GM12875 (cell line): ENCODE data around the gene NRP1.

Source experiments
- H3K4me3 ChIP-seq: one replicate; pipeline ENCODE4 v1.5.1; 2011; ENCODE audit warnings: low read depth, low read length, control low read depth
- TF ChIP-seq, protein P1 (sequence below): IDR thresholded peaks from 2 replicates; pipeline ENCODE4 v1.5.1; 2011; ENCODE audit warnings: low read depth, mild to moderate bottlenecking, control low read depth, inconsistent platforms, low read length, moderate library complexity, borderline replicate concordance; ENCODE audit not compliant: insufficient read depth

Gene NRP1

DNA sequence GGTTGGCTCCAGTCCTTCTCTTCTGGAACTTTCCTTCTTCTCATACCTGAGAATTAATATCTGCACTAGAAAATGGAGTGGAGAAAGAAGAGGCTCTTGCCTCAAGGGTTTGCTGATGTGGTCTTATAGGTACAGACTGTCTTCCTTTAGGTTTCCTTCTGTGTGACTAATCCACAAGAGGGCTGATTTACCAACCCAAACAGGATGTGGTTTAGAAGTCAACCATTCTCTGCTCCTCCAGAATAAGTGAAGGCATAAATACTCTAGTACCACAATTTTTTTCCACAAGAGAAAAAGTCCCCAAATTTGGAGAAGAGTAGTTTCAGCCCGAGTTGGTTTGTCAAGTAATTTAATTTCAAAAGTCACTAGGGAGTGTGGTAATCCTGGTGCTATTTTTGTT, 85.8 kb downstream of the NRP1 start:
- H3K4me3 ChIP-seq = no peak overlapping the region

DNA sequence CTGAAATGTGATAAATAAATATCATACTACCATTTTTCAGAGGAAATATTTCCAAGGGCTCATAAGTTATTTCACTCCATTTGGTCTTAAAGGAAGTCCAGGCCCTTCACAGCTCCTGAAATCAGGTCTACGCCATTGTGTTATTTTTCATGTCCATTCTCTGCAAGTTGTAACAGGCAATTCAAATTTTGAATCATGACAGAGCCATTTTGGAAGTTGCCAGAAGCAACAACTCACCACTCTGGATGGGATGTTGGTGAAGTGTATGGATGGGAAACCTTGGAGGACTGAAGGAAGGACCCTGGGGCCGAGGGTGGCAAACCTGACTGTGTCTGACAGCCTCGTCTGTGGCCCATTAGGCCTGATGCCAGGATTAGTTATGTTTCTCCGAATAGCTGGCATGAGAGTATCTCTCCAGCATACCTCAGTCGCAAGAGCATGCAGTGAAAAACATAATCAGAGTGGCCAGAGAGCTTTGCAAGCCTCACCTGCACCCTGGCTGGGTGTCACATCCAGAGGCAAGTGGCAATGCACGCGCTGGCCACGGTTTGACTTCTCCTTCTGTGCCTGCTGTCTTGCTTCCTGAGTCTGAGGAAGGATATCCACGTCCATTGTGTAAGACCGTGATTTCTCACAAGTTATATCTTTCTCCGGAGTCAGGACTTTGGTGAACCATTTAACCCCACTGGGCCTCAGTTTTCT, 87.1 kb downstream of the NRP1 start:
- H3K4me3 ChIP-seq = no peak overlapping the region
- TF ChIP-seq, protein P1, sequence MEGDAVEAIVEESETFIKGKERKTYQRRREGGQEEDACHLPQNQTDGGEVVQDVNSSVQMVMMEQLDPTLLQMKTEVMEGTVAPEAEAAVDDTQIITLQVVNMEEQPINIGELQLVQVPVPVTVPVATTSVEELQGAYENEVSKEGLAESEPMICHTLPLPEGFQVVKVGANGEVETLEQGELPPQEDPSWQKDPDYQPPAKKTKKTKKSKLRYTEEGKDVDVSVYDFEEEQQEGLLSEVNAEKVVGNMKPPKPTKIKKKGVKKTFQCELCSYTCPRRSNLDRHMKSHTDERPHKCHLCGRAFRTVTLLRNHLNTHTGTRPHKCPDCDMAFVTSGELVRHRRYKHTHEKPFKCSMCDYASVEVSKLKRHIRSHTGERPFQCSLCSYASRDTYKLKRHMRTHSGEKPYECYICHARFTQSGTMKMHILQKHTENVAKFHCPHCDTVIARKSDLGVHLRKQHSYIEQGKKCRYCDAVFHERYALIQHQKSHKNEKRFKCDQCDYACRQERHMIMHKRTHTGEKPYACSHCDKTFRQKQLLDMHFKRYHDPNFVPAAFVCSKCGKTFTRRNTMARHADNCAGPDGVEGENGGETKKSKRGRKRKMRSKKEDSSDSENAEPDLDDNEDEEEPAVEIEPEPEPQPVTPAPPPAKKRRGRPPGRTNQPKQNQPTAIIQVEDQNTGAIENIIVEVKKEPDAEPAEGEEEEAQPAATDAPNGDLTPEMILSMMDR = no peak

More for the DNA sequence above, 85.8 kb downstream of the NRP1 start:
- TF ChIP-seq, protein P1 = no peak

DNA sequence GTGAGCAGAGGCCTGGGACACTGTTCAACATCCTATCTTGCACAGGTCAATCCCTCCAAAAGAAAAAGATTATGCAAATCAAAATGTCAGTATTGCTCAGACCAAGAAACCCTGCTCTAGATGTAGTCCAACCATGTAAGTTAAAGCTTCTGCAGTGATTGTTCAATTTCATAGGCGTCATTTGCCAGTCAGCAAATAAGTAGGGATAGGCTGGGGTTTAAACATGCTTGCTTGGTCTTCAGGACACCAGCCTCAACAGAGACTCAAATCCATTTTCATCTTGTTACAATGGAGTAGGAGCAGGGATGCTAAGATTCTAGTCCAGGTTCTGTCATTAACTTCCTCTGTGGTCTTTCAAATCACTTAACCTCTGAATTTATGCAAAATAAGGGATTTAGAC, 89.1 kb downstream of the NRP1 start:
- H3K4me3 ChIP-seq = no peak overlapping the region

DNA sequence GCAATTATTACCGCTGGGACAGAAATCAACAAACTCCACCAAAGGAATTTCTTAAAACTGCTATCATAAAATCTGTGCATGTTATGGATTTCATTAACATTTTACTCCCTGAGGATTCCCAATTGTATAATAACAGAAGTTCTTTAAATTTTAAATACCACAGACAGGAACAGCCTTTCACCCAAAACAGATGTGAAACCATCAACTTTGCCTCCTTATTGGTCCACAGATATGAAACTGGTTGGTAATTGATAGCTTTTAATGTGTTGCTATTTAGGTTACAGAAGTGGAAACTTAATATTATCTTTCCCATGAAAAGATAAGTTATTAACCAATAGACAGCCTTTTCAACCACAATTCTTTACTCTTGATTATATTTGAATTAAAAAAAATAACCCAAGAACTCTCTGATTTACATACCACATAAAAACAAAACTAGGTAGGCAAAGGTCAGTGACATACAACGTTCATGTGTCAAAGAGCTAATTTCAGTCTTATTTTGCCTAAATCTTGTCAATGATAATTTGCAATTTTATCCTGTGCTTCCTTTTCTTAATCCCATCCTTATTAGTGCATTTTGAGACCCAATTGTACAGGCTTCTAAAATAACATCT, 90.0 kb downstream of the NRP1 start:
- TF ChIP-seq, protein P1 = no peak
- no peak overlapping the region for H3K4me3 ChIP-seq

More for the DNA sequence above, 89.1 kb downstream of the NRP1 start:
- TF ChIP-seq, protein P1 = no peak

DNA sequence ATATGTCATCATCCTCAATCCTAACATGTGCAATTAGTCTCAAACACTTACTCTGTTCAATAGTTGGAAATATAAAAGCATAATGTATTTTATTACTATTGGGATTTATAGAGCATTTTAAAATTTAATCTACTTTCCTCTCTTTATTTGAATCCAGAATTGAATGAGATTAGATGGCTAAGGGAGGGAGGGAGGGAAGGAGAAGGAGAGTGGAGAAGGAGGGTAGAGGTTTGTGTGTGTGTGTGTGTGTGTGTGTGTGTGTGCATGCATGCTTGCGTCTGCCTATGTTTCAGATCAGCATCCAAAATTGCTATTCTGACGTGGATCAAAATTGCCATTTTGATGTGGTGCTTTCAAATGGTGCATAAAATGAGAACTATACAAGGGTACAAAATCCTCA, 90.8 kb downstream of the NRP1 start:
- TF ChIP-seq, protein P1 = no peak
- no peak overlapping the region for H3K4me3 ChIP-seq

DNA sequence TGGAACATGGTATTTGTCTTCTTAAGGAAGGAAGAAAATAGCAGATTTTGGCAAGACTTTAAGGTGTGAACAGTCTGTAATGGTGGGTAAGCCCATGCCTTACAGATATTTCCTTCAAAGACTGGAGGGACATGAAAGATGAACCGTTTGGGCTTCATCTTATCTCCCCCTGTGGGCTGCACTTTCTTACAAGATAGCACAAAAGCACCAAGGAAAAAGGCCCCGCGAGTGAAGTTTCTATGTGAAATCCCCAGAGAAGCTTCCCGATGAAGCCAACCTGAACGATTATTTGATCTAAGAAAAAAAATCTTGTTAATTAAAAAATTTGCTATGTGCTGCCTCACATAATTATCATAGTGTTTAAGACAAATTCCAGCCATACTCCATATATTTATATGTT, 91.5 kb downstream of the NRP1 start:
- TF ChIP-seq, protein P1 = no peak

DNA sequence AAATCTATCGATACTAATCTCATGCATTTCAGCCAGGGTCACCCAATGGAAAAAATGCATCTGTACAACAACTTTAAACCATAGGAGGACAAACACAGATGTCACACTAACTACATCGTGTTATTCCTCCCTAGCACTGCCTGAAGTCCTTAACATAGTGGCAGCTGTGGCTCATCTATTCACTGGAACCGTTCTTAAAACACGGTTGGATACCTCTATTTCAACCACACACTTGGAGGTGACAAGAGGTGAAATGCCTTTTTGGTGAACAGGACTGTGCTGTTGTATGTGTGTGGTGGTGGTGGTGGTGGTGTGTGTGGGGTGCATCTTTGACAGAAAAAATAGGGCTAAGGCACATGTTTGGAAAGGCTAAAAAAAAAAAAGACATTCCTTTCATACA, 93.1 kb downstream of the NRP1 start:
- no peak overlapping the region for H3K4me3 ChIP-seq
- TF ChIP-seq, protein P1 = no peak

More for the DNA sequence above, 91.5 kb downstream of the NRP1 start:
- H3K4me3 ChIP-seq = no peak overlapping the region
